ENCODE measurements around the gene CTNND2.

The CTNND2 gene

DNA sequence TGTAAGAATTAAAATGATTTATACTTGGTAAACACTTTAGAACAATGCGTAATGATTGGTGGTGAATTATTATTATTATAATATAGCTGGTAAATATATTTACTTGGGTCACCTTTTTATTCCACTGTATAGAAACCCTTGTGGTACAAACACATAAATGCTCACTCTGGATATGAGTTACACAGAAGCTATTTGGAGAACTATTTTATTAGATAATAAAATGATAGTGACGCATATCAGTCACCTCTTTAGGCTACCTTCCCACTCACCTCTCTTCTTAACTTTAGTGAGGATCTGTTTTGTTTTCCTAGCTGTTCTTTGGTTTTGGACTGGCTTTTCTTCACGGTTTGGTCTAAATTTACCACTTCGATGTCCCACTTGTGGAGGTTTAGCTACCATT, 605.4 kb downstream of the CTNND2 start:
- H3K4me3 ChIP-seq, result no peak overlapping the region
- no peak for TF ChIP-seq Cebpa-rat (IDR thresholded peaks at IDR 0.05)
- peaks cover 0 to 39% (median 16%) of the 10 kb centered on the region in 10 experiments; a peak in 11 of 20 replicates for H3K4me1 ChIP-seq
- H3K9ac ChIP-seq, result no peak overlapping the region
- H3K27me3 ChIP-seq, result no peaks in the 10 kb centered on the region
- H3K27ac ChIP-seq, result no peak overlapping the region
- H3K36me3 ChIP-seq, result no peaks in the 10 kb centered on the region
- no peaks in the 10 kb centered on the region for H4K20me1 ChIP-seq
- H3K9me3 ChIP-seq (replicated peaks in 1 of 11), result peaks cover 0 to 8% (median 0%) of the 10 kb centered on the region in 11 experiments; a peak in 2 of 22 replicates
- H3K4me2 ChIP-seq, result no peak overlapping the region

DNA sequence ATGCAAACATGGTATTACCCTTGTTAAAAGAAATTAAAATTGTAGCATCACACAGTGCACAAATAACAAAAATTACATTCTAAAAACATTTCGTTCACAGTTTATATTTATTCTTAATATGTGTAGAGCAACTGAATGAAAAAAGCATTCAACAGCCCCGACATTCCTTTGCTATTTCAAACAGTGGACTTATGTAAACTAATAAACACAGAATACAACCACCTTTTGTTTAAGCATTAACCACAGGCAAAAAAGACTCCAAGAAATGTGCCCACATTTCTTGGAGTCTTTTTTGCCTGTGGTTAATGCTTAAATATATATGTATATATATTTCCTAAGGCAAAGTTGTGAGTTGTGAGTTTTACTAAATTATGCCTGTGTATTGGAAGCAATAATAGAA, 610.7 kb downstream of the CTNND2 start:
- Histone ChIP-seq H3K4me1 (peaks cover 0 to 4% (median 0%) of the 10 kb centered on the region in 10 experiments; a peak in 1 of 20 replicates), H3K27me3 (no peaks in the 10 kb centered on the region), H3K27ac (no peak overlapping the region), H3K4me3 (no peak overlapping the region), H3K9ac (no peak overlapping the region), H3K36me3 (no peaks in the 10 kb centered on the region), H3K4me2 (no peak overlapping the region), H4K20me1 (no peaks in the 10 kb centered on the region), H3K9me3 (replicated peaks in 1 of 11) (no peaks in the 10 kb centered on the region)
- no peak for TF ChIP-seq Cebpa-rat (IDR thresholded peaks at IDR 0.05)

DNA sequence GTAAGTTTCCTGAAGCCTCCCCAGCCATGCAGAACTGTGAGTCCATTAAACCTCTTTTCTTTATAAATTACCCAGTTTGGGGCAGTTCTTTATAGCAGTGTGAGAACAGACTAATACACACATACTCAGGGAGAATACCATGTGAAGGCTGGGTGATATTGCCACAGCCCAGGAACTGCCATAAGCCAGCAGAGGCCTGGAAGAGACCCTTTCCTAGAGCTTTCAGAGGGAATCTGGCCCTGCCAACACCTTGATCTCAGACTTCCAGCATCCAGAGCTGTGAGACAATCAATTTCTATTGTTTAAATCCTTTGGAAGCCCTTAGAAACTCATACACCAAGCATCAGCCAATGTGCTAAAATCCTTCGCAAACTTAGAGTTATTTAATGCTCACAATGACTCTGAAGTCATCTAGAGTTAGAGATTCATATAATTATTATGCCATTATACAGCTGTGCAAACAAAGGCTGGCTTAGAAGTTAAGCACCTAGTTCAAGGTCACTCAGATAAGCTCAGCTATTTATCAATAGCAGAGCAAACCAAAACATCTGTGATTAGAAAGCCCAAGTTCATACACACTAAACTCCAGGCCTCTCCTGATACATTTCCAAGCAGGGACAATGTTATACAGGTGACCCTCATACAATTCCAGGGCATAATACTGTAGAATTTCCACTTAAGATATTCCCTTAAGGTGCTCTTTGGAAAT, 611.4 kb downstream of the CTNND2 start:
- Histone ChIP-seq H4K20me1 (no peaks in the 10 kb centered on the region), H3K9ac (no peak overlapping the region), H3K4me1 (peaks cover 0 to 4% (median 0%) of the 10 kb centered on the region in 10 experiments; a peak in 1 of 20 replicates), H3K36me3 (no peaks in the 10 kb centered on the region), H3K27me3 (no peaks in the 10 kb centered on the region), H3K9me3 (replicated peaks in 1 of 11) (no peaks in the 10 kb centered on the region), H3K4me2 (no peak overlapping the region), H3K27ac (no peak overlapping the region), H3K4me3 (no peak overlapping the region)
- TF ChIP-seq Cebpa-rat (IDR thresholded peaks at IDR 0.05), result no peak

DNA sequence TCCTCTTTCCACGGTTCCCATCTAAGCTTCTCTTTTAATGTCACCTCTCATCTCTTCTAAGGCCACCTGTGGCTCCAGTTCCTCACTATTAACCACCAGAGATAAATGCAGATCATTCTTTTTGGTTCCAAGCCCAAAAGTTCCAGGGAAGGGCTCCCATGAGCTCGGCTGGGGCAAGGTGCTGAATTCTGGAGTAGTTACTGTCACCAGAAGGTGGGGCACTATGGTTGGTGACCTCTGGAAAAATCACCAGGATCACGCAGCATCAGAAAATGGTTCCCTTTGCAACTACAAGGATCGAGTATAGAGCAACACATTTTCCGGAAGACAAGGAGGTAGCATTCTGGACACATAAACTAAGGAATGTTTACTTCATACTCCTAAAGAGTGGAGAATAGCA, 614.5 kb downstream of the CTNND2 start:
- Histone ChIP-seq H3K27me3 (no peaks in the 10 kb centered on the region), H4K20me1 (no peaks in the 10 kb centered on the region), H3K4me1 (peaks cover 0 to 4% (median 0%) of the 10 kb centered on the region in 10 experiments; a peak in 1 of 20 replicates), H3K27ac (no peak overlapping the region), H3K36me3 (no peaks in the 10 kb centered on the region), H3K9me3 (replicated peaks in 1 of 11) (no peaks in the 10 kb centered on the region), H3K9ac (no peak overlapping the region), H3K4me2 (no peak overlapping the region), H3K4me3 (no peak overlapping the region)
- TF ChIP-seq Cebpa-rat (IDR thresholded peaks at IDR 0.05), result no peak

DNA sequence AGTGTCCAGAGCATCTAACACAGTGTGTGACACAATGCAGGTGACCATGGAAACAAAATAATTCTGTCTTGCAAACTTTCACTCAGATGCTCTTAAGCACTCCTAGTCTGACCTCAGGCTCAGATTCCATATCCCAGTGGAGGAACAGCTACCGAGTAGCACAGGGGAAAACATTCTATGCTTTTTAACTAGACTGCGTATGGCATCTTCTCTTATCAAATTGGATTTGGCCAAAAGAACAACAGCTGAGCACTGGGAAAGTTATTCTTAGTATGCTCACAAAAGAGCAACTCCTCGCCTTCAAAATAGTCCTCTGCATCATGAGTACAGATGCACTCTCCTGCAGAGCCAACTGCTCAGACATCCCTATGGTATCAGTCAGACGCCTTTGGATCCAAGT, 615.0 kb downstream of the CTNND2 start:
- Histone ChIP-seq H3K36me3 (no peaks in the 10 kb centered on the region), H4K20me1 (no peaks in the 10 kb centered on the region), H3K27me3 (no peaks in the 10 kb centered on the region), H3K9ac (no peak overlapping the region), H3K4me1 (peaks cover 0 to 4% (median 0%) of the 10 kb centered on the region in 10 experiments; a peak in 1 of 20 replicates), H3K27ac (no peak overlapping the region), H3K4me2 (no peak overlapping the region), H3K9me3 (replicated peaks in 1 of 11) (no peaks in the 10 kb centered on the region), H3K4me3 (no peak overlapping the region)
- TF ChIP-seq Cebpa-rat (IDR thresholded peaks at IDR 0.05), result no peak

DNA sequence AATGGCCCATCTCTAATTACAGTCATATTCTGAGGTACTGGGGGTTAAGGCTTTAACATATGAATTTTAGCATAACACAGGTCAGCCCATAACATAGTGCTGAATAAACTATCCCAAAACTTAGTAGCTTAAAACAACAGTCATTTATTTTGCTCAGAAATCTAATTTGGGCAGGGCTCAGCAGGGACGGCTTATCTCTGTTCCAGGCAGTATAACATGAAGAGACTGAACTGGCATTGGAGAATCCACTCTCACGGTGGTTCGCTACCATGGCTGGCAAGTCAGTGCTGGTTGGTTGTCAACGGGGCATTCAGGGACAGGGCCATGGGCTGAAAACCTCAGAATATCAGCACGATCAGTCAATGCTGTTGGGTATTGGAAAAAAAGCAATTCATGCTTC, 622.4 kb downstream of the CTNND2 start:
- H3K9me3 ChIP-seq (replicated peaks in 1 of 11), result peaks cover 0 to 11% (median 0%) of the 10 kb centered on the region in 11 experiments; a peak in 4 of 22 replicates
- H3K36me3 ChIP-seq, result no peaks in the 10 kb centered on the region
- no peak overlapping the region for H3K4me3 ChIP-seq
- H3K4me1 ChIP-seq, result no peaks in the 10 kb centered on the region
- no peak overlapping the region for H3K4me2 ChIP-seq
- H3K9ac ChIP-seq, result no peak overlapping the region
- no peak overlapping the region for H3K27ac ChIP-seq
- H4K20me1 ChIP-seq, result no peaks in the 10 kb centered on the region
- no peaks in the 10 kb centered on the region for H3K27me3 ChIP-seq
- TF ChIP-seq Cebpa-rat (IDR thresholded peaks at IDR 0.05), result no peak

DNA sequence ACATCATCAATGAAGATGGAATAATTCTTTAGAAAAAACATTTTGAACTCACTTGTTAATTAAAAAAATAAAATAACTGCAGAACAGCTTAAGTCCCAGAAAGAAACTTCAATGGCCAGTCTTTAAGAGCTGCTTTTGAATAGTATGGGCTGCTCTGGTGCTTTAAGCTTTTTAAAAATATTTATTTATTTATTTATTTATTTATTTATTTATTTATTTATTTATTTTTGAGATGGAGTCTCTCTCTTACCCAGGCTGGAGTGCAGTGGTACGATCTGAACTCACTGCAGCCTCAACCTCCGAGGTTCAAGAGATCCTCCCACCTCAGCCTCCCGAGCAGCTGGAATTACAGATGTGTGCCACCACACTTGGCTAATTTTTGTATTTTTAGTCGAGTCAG, 626.9 kb downstream of the CTNND2 start:
- H4K20me1 ChIP-seq, result no peaks in the 10 kb centered on the region
- H3K36me3 ChIP-seq, result no peaks in the 10 kb centered on the region
- no peak overlapping the region for H3K4me3 ChIP-seq
- peaks cover 0 to 11% (median 0%) of the 10 kb centered on the region in 11 experiments; a peak in 4 of 22 replicates for H3K9me3 ChIP-seq (replicated peaks in 1 of 11)
- H3K9ac ChIP-seq, result no peak overlapping the region
- H3K27me3 ChIP-seq, result no peaks in the 10 kb centered on the region
- H3K4me1 ChIP-seq, result no peaks in the 10 kb centered on the region
- H3K27ac ChIP-seq, result no peak overlapping the region
- H3K4me2 ChIP-seq, result no peak overlapping the region
- TF ChIP-seq Cebpa-rat (IDR thresholded peaks at IDR 0.05), result no peak

DNA sequence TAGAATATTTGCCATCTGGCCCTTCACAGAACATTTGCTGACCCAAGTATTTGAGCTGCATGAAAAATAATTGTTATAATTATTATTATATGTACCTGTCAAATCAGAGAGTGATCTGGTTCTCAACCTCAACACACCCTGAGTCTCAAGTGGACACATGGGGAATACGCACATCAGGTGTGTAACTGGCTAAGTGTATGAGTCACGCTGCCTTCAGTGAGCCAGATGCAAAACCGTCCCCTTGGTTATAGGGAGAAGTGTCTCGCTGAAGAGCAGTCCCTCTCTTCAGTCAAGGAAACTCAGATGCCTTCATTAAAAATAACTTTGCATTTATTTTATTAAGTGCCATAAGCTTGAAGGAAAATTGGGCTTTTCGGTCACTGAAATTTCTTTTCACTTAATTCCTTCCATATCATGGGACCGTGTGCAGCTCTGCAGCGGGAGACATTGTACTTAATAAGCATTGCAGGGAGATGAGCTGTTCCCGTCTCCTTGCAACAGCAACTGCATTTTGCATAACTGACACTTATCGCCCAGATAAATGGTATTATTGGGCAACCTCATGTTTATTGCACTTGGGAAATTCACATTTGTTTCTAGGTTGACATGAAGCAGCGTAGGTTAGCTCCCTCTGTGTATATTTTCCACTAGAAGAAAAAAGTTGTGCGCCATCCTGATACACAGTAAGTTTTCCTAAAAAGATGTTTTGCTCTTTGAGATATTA, 630.9 kb downstream of the CTNND2 start:
- Histone ChIP-seq H3K36me3 (no peaks in the 10 kb centered on the region), H3K27ac (no peak overlapping the region), H4K20me1 (no peaks in the 10 kb centered on the region), H3K4me2 (no peak overlapping the region), H3K4me1 (peaks cover 0 to 6% (median 0%) of the 10 kb centered on the region in 10 experiments; a peak in 1 of 20 replicates), H3K9ac (no peak overlapping the region), H3K4me3 (no peak overlapping the region), H3K9me3 (replicated peaks in 1 of 11) (0 out of 22 replicates have a peak, but pooled peaks cover 0 to 4% (median 0%) of the 10 kb centered on the region in 11 experiments), H3K27me3 (no peaks in the 10 kb centered on the region)
- TF ChIP-seq Cebpa-rat (IDR thresholded peaks at IDR 0.05), result no peak

DNA sequence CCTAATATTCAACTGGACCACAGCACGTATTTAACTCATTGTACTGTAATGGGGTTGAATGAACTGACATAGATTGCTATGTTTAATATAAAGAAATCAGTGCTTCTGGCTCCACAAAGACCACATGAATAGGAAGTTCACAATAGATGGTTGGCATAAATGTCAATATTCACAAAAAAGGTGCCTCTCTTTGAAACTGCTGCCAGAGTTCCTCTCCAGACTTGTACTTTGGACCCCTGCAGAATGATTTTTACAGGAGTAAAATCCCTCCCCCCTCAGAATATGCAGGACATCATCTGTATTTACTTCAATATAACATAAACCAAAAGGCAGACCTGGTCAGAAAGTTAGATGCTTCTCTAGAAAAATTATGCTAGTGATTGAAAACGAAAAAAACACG, 634.7 kb downstream of the CTNND2 start:
- Histone ChIP-seq H3K4me1 (peaks cover 0 to 6% (median 0%) of the 10 kb centered on the region in 10 experiments; a peak in 1 of 20 replicates), H4K20me1 (no peaks in the 10 kb centered on the region), H3K27me3 (no peaks in the 10 kb centered on the region), H3K36me3 (no peaks in the 10 kb centered on the region), H3K9ac (no peak overlapping the region), H3K9me3 (replicated peaks in 1 of 11) (no peaks in the 10 kb centered on the region), H3K4me3 (no peak overlapping the region), H3K27ac (no peak overlapping the region), H3K4me2 (no peak overlapping the region)
- TF ChIP-seq Cebpa-rat (IDR thresholded peaks at IDR 0.05), result no peak
